Subcutaneous adipose tissue (tissue), 4 donors: Measurements from ENCODE around the gene SELENOV. TPM values are rescaled to one million over a fixed set of nuclear protein-coding genes. Genes with fewer than 3 reads are reported as not detected.

Source experiments
- total RNA-seq, 4 donors: library from RNA; depleted of rRNA; stranded (reverse); fragments of >200 nt; gene quantifications; one replicate each; pipeline ENCODE4 v1.1.0, GENCODE V29; 2016
- TF ChIP-seq, protein P1 (sequence below): fragments of 450-650 bp; IDR thresholded peaks from one replicate; pipeline ENCODE4 v1.5.1; 2016; ENCODE audit warnings: low read depth, mild to moderate bottlenecking, control low read depth, antibody characterized with exemption, moderate library complexity

Gene SELENOV
- total RNA-seq, 4 donors from 2014 or later = not detected

DNA sequence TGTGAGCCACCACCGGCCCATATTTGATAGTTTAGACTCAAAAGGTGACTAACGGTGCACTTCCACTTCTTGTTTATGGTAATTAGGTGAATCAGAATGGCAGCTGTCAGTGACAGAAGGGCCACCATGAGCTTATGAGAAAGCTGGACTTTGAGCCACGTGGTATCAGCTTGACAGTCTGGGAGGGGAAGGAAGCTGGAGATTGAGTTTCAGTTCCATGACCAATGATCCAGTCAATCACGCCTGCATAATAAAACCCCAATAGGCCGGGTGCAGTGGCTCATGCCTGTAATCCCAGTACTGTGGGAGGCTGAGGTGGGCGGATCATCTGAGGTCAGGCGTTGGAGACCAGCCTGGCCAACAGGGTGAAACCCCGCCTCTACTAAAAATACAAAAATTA lies 9.6 kb downstream of the SELENOV start:
- TF ChIP-seq, protein P1, sequence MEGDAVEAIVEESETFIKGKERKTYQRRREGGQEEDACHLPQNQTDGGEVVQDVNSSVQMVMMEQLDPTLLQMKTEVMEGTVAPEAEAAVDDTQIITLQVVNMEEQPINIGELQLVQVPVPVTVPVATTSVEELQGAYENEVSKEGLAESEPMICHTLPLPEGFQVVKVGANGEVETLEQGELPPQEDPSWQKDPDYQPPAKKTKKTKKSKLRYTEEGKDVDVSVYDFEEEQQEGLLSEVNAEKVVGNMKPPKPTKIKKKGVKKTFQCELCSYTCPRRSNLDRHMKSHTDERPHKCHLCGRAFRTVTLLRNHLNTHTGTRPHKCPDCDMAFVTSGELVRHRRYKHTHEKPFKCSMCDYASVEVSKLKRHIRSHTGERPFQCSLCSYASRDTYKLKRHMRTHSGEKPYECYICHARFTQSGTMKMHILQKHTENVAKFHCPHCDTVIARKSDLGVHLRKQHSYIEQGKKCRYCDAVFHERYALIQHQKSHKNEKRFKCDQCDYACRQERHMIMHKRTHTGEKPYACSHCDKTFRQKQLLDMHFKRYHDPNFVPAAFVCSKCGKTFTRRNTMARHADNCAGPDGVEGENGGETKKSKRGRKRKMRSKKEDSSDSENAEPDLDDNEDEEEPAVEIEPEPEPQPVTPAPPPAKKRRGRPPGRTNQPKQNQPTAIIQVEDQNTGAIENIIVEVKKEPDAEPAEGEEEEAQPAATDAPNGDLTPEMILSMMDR = no peak

DNA sequence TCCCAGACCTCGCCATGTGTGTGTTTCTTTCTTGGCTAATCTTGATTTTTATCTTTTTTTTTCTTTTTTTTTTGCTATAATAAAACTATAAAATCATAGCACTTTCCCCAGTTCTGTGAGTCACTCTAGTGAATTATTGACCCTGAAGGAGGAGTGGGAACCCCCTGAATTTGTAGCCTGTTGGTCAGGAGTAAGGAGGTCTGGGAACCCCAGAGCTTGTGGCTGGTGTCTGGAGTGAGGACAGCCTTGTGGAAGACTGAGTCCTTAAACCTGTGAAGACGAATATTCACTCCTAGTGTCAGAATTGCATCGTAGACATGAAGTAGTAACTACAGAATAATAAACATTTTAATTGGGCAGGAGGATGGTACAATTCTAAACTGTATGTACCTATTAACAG lies 10.3 kb downstream of the SELENOV start:
- TF ChIP-seq, protein P1 = no peak

DNA sequence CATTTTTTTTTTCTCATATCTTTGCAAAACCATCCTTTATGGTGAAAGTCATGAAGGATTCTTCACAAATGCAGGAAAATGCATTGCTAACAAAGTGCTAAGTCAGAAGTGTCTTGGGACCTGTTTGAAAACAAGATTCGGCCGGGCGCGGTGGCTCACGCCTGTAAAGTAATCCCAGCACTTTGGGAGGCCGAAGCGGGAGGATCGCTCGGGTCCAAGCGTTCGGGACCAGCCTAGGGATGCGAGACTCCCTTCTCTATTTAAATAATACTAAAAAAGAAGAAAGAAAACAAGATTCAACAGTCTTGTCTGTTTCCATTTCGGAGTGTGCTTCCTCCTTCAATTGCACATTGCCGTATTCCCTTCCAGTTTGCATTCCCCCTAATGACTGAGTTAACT lies 16.9 kb downstream of the SELENOV start:
- TF ChIP-seq, protein P1 = no peak

DNA sequence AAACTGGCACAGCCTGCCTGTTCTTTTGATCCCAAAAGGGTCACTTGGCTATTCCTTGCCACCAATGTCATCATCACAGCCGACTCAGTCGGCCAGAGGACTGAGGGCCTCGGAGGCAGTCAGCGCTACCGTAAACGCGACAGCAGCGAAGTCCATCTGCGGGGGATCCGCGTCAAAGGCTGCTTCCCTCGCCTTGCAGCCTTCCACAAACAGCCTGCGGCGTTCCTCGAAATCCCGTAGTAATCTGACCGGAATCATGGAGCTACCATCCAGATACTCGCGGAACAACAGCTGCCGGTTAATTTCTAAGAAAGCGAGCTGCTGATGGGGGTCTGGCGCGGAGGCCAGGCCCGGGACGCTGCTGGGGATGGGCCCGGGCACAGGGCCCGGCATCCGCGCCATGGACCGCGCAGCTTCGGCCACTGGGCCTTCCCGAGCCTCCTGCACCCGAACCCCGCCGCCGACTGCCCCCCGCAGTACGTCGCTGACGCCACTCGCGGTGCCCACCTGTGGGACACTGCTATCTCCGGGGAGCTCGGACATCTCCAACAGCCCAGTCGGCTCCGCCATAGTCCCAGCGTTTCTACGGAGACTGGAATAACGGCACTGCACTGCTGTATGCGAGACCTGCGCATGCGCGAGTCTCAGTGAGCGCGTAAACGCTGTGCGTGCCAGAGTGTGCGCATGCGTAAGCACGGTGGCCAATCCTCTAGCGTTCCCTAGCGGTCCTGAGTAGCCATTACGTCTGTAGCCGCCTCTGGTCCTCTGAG lies 17.5 kb downstream of the SELENOV start, which contains the start of gene EID2B:
Gene EID2B, minus strand, starts transcription at position 620 of the 770 bp plus-strand sequence. Its CDS starts 50 bp downstream, at position 570.
- TF ChIP-seq, protein P1 = no peak

DNA sequence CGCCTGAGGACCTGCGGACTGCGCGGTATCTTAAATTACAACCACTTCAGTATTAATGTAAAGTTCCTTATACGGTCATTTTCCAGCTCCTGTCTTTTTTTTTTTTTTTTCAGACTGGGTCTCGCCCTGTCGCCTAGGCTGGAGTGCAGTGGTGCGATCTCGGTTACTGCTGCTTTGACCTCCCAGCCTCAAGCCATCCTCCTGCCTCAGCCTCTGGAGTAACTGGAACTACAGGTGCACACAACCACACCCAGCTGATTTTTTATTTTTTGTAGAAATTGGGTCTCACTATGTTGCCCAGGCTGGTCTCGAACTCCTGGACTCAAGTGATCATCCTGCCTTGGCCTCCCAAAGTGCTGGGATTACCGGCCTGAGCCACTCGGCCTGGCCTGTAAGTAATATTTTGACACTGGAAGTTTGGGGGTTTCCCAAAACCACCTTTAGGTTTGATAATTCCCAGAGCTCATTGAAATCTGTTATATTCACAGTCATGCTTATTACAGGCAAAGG lies 18.1 kb downstream of the SELENOV start:
- TF ChIP-seq, protein P1 = no peak

DNA sequence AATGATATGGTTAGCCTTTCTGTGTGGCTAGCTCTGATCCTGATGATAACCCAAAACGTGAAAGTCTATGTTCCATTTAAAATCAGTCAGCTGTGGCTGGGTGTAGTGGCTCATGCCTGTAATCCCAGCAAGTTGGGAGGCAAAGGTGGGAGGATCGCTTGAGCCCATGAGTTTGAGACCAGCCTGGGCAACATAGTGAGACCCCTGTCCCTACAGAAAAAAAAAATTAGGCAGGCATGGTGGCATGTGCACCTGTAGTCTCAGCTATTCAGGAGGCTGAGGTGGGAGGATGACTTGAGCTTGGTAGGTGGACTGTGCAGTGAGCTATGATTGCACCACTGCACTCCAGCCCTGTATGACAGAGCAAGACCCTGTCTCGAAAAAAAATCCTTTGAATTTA lies 18.9 kb downstream of the SELENOV start:
- TF ChIP-seq, protein P1 = no peak

DNA sequence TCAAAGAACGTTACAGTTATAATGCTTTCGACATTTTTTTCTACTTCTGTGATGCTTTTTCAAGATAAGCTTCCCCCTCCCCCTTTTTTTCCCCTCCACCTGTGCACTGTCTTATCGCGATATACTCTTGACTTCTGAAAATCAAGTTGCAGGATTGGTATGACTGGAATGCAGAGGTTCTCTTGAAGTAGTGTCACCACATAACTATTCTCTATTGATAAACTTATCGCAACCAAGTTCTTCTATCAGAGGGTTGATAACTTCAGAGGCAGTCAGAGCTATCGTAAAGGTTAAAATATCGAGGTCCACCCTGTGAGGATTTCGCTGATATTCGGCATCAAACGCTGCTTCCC lies 24.2 kb downstream of the SELENOV start:
- TF ChIP-seq, protein P1 = no peak
